ENCODE data around the gene PHYH.
"Not testable (repeated sequence)": the region's sequence is repeated elsewhere in the genome, so short reads cannot be mapped to it uniquely, and the experiment has no call there.

PHYH gene

DNA sequence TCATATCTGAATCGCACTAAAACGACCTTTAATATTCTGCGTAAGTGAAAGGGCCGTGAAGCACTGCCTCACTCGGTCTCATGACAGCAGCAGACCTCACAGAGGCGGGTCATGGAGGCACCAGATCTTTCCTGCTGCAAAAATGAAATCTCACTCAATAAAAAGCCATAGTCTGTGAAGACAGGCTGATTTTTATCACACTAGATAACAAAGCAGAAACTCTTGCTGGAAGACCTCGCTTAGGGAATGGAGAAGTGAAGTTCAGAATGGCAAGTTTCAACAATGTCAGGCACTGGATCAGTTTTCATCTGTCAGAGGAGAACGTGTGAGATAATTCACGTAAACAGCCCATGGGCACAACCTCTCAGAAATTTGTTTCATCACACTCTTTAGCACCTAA lies 40.2 kb upstream of the PHYH start:
- no peak for DNase-seq (ENCODE audit: low read depth, low spot score)
- Histone ChIP-seq H3K9me3 (ENCODE audit: insufficient read depth, low read length) (no peaks in the 10 kb centered on the region), H3K36me3 (ENCODE audit: insufficient read depth, insufficient read length, low read length) (peaks cover 79% of the 10 kb centered on the region), H3K4me3 (ENCODE audit: insufficient read length, low read depth) (no peak overlapping the region), H3K9ac (ENCODE audit: insufficient read length, low read depth) (no peak overlapping the region), H3K4me1 (ENCODE audit: insufficient read depth, insufficient read length) (peaks cover 2% of the 10 kb centered on the region), H3K27me3 (ENCODE audit: insufficient read depth, insufficient read length) (no peaks in the 10 kb centered on the region)
- TF ChIP-seq ZNF274 (IDR thresholded peaks at IDR 0.05; ENCODE audit: low read depth, low read length) = no peak
- no peak for TF ChIP-seq SUZ12 (IDR thresholded peaks at IDR 0.05; ENCODE audit: extremely low read depth, insufficient read depth, insufficient read length)
- no peak for TF ChIP-seq YY1 (IDR thresholded peaks at IDR 0.05; ENCODE audit: insufficient read depth, insufficient read length)

DNA sequence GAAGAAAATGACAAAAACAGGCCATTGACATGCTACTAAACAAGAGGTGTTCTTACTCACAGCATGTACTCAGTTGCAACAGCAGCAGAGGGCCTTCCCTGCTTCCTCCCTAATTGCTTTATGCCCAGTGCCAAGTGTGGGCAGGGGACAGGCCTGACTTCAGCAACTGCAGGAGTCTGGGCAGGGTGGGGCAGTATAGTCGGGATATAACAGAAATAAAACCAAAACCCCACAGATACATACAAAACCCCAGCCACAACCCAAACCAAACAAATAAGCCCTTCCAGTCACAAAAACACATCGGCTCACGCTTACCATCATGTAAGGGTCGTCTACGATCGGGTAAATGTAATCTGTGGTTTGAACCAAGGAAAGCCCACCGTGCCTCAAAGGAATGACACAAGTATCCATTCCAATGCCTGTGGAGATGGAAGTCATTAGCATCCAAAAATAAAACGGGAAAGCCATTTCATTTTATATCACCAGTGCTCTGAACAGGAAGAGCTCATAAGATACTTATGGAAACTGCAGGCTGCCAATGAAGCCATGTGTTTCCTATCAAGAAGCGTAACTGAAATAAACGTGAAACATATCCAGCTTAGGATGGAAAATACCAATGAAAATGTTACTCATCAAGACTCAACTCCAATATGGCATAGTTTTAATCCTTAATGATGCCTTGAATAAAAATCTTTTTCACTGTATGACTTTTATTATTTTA lies 38.7 kb upstream of the PHYH start:
- TF ChIP-seq SUZ12 (IDR thresholded peaks at IDR 0.05; ENCODE audit: extremely low read depth, insufficient read depth, insufficient read length) (no peak), ZNF274 (IDR thresholded peaks at IDR 0.05; ENCODE audit: low read depth, low read length) (no peak), YY1 (IDR thresholded peaks at IDR 0.05; ENCODE audit: insufficient read depth, insufficient read length) (no peak)
- H3K9me3 ChIP-seq (ENCODE audit: insufficient read depth, low read length) = no peaks in the 10 kb centered on the region
- H3K9ac ChIP-seq (ENCODE audit: insufficient read length, low read depth) = no peak overlapping the region
- H3K4me1 ChIP-seq (ENCODE audit: insufficient read depth, insufficient read length) = peaks cover 2% of the 10 kb centered on the region
- H3K36me3 ChIP-seq (ENCODE audit: insufficient read depth, insufficient read length, low read length) = peaks cover 84% of the 10 kb centered on the region
- H3K27me3 ChIP-seq (ENCODE audit: insufficient read depth, insufficient read length) = no peaks in the 10 kb centered on the region
- H3K4me3 ChIP-seq (ENCODE audit: insufficient read length, low read depth) = no peak overlapping the region
- no peak for DNase-seq (ENCODE audit: low read depth, low spot score)

DNA sequence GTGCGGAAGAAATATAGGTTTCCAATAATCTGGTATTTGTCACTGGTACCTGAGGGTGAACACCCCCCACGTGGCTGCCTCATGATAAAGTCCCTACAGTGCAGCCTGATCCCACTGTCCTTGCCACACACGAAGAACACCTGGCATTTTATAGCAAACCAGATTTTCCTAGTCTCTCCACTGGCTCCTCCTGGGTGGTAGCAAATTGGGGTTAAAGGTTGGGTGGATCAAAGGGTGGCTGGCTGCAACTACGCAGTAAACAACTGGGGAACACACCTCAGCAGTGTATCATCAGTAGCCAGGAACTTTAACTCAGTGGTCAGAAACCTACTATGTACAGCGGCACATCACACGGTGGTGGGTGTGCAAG lies 37.9 kb upstream of the PHYH start:
- Histone ChIP-seq H3K4me3 (ENCODE audit: insufficient read length, low read depth) (no peak overlapping the region), H3K4me1 (ENCODE audit: insufficient read depth, insufficient read length) (peaks cover 2% of the 10 kb centered on the region), H3K9ac (ENCODE audit: insufficient read length, low read depth) (no peak overlapping the region), H3K36me3 (ENCODE audit: insufficient read depth, insufficient read length, low read length) (peaks cover 79% of the 10 kb centered on the region), H3K27me3 (ENCODE audit: insufficient read depth, insufficient read length) (no peaks in the 10 kb centered on the region), H3K9me3 (ENCODE audit: insufficient read depth, low read length) (no peaks in the 10 kb centered on the region)
- TF ChIP-seq ZNF274 (IDR thresholded peaks at IDR 0.05; ENCODE audit: low read depth, low read length) (no peak), SUZ12 (IDR thresholded peaks at IDR 0.05; ENCODE audit: extremely low read depth, insufficient read depth, insufficient read length) (no peak), YY1 (IDR thresholded peaks at IDR 0.05; ENCODE audit: insufficient read depth, insufficient read length) (no peak)
- no peak for DNase-seq (ENCODE audit: low read depth, low spot score)

DNA sequence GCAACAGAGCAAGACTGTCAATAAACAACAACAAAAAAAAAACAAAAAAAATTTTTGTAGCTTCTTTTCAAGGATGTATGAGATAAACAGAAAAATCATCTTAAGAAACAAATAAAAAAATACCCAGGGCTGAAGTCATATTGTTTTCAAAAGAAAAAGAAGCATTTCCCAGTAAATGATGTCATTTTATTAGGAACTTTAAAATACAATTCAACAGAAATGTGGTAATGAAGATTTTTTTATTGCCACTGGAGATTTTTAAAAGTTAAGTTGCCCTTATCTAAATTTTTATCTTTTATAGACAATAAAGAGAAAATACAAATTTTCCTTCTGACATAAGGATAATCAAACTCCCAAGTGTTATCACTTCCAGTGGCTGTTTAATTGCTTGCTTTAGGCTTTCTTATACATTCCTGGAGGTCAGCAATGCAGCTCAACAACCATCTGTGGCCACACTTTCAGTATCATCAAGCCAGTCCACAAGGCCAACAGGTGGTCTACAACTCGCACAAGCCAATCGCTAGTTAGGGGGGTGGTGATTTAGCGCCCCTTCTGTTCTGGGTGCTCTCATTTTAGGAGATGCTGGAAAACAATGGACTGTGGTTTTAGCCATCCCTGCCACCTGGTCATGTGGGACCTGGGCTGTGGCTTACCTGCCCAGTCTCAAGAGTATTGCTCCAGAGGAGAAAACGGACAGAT lies 37.4 kb upstream of the PHYH start:
- H3K9ac ChIP-seq (ENCODE audit: insufficient read length, low read depth) = no peak overlapping the region
- no peaks in the 10 kb centered on the region for H3K27me3 ChIP-seq (ENCODE audit: insufficient read depth, insufficient read length)
- H3K4me3 ChIP-seq (ENCODE audit: insufficient read length, low read depth) = no peak overlapping the region
- H3K4me1 ChIP-seq (ENCODE audit: insufficient read depth, insufficient read length) = peaks cover 2% of the 10 kb centered on the region
- H3K9me3 ChIP-seq (ENCODE audit: insufficient read depth, low read length) = no peaks in the 10 kb centered on the region
- peaks cover 76% of the 10 kb centered on the region for H3K36me3 ChIP-seq (ENCODE audit: insufficient read depth, insufficient read length, low read length)
- no peak for DNase-seq (ENCODE audit: low read depth, low spot score)
- TF ChIP-seq SUZ12 (IDR thresholded peaks at IDR 0.05; ENCODE audit: extremely low read depth, insufficient read depth, insufficient read length) (no peak), ZNF274 (IDR thresholded peaks at IDR 0.05; ENCODE audit: low read depth, low read length) (no peak), YY1 (IDR thresholded peaks at IDR 0.05; ENCODE audit: insufficient read depth, insufficient read length) (no peak)

DNA sequence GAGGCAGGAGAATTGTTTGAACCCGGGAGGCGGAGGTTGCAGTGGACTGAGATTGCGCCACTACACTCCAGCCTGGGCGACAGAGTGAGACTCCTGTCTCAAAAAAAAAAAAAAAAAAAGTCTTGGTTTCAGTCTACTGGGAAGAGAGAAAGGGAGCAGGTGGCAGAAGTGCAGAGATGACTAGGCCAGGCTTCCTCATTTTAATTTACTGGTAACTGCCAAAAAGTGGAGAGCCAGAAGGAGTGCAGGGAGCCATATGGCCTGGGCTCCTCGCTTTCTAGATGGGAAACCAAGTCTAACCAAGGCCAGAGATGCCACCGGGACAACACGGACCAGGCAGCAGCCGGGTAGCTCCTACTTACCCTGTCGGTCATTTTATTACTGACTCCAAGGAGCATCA lies 36.0 kb upstream of the PHYH start:
- Histone ChIP-seq H3K4me3 (ENCODE audit: insufficient read length, low read depth) (no peak overlapping the region), H3K9ac (ENCODE audit: insufficient read length, low read depth) (no peak overlapping the region), H3K9me3 (ENCODE audit: insufficient read depth, low read length) (no peaks in the 10 kb centered on the region), H3K4me1 (ENCODE audit: insufficient read depth, insufficient read length) (peaks cover 2% of the 10 kb centered on the region), H3K36me3 (ENCODE audit: insufficient read depth, insufficient read length, low read length) (peaks cover 83% of the 10 kb centered on the region), H3K27me3 (ENCODE audit: insufficient read depth, insufficient read length) (no peaks in the 10 kb centered on the region)
- no peak for TF ChIP-seq SUZ12 (IDR thresholded peaks at IDR 0.05; ENCODE audit: extremely low read depth, insufficient read depth, insufficient read length)
- TF ChIP-seq ZNF274 (IDR thresholded peaks at IDR 0.05; ENCODE audit: low read depth, low read length) = no peak
- no peak for TF ChIP-seq YY1 (IDR thresholded peaks at IDR 0.05; ENCODE audit: insufficient read depth, insufficient read length)
- no peak for DNase-seq (ENCODE audit: low read depth, low spot score)

DNA sequence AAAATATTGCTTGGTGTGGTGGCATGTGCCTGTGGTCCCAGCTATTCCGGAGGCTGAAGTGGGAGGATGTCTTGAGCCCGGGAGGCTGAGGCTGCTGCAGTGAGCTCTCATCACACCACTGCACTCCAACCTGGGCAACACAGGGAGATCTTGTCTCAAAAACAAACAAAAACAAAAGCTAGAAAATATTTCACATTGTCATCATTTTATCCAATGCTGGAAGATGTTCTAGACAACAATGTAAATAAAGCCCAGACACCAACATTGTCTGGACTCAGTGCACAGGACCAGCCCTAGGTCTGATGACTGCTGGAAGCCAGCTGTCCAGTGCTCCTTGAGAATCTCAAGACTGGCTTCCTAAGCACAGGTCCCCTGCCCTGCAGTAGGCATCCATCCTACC lies 34.7 kb upstream of the PHYH start:
- Histone ChIP-seq H3K9me3 (ENCODE audit: insufficient read depth, low read length) (no peaks in the 10 kb centered on the region), H3K27me3 (ENCODE audit: insufficient read depth, insufficient read length) (no peaks in the 10 kb centered on the region), H3K9ac (ENCODE audit: insufficient read length, low read depth) (no peak overlapping the region), H3K4me1 (ENCODE audit: insufficient read depth, insufficient read length) (no peaks in the 10 kb centered on the region), H3K4me3 (ENCODE audit: insufficient read length, low read depth) (no peak overlapping the region), H3K36me3 (ENCODE audit: insufficient read depth, insufficient read length, low read length) (peaks cover 80% of the 10 kb centered on the region)
- TF ChIP-seq YY1 (IDR thresholded peaks at IDR 0.05; ENCODE audit: insufficient read depth, insufficient read length) = no peak
- no peak for TF ChIP-seq SUZ12 (IDR thresholded peaks at IDR 0.05; ENCODE audit: extremely low read depth, insufficient read depth, insufficient read length)
- no peak for TF ChIP-seq ZNF274 (IDR thresholded peaks at IDR 0.05; ENCODE audit: low read depth, low read length)
- no peak for DNase-seq (ENCODE audit: low read depth, low spot score)

DNA sequence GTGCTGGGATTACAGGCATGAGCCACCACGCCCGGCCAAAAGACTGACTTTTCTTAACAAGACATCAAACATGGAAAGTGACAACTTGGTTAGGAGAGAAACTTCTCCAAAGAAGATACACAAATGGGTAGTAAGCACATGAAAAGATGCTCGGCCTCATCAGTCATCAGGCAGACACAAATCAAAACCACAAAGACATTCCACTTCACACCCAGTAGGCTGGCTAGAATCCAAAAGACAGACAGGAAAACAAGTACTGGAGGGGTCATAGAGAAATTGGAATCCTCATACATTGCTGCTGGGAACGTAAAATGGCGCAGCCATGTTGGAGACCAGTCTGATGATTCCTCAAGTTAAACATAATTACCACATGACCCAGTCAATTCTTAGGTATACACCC lies 31.8 kb upstream of the PHYH start:
- H3K4me1 ChIP-seq (ENCODE audit: insufficient read depth, insufficient read length) = no peaks in the 10 kb centered on the region
- no peaks in the 10 kb centered on the region for H3K9me3 ChIP-seq (ENCODE audit: insufficient read depth, low read length)
- no peaks in the 10 kb centered on the region for H3K27me3 ChIP-seq (ENCODE audit: insufficient read depth, insufficient read length)
- H3K4me3 ChIP-seq (ENCODE audit: insufficient read length, low read depth) = no peak overlapping the region
- no peak for DNase-seq (ENCODE audit: low read depth, low spot score)
- H3K36me3 ChIP-seq (ENCODE audit: insufficient read depth, insufficient read length, low read length) = peaks cover 80% of the 10 kb centered on the region
- no peak for TF ChIP-seq YY1 (IDR thresholded peaks at IDR 0.05; ENCODE audit: insufficient read depth, insufficient read length)
- TF ChIP-seq SUZ12 (IDR thresholded peaks at IDR 0.05; ENCODE audit: extremely low read depth, insufficient read depth, insufficient read length) = no peak
- no peak for TF ChIP-seq ZNF274 (IDR thresholded peaks at IDR 0.05; ENCODE audit: low read depth, low read length)
- no peak overlapping the region for H3K9ac ChIP-seq (ENCODE audit: insufficient read length, low read depth)

DNA sequence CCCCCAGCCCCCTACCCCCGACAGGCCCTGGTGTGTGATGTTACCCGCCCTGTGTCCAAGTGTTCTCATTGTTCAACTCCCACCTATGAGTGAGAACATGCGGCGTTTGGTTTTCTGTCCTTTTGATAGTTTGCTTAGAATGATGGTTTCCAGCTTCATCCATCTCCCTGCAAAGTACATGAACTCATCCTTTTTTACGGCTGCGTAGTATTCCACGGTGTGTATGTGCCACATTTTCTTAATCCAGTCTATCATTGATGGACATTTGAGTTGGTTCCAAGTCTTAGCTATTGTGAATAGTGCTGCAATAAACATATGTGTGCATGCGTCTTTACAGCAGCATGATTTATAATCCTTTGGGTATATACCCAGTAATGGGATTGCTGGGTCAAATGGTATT lies 31.1 kb upstream of the PHYH start:
- H3K4me1 ChIP-seq (ENCODE audit: insufficient read depth, insufficient read length); H3K9ac ChIP-seq (ENCODE audit: insufficient read length, low read depth); DNase-seq (ENCODE audit: low read depth, low spot score); H3K27me3 ChIP-seq (ENCODE audit: insufficient read depth, insufficient read length); H3K4me3 ChIP-seq (ENCODE audit: insufficient read length, low read depth); H3K9me3 ChIP-seq (ENCODE audit: insufficient read depth, low read length): not testable (repeated sequence)
- H3K36me3 ChIP-seq (ENCODE audit: insufficient read depth, insufficient read length, low read length) = peaks cover 79% of the 10 kb centered on the region
